ENCODE measurements around the gene CMIP. TPM values are rescaled to one million over a fixed set of nuclear protein-coding genes. Genes with fewer than 3 reads are reported as not detected.
A peak's percentile ranks its signal among the peaks of the same experiment; 100 is the strongest.

The CMIP gene
- polyA plus RNA-seq, 3 donors, result 0.85 to 61.9 (median 0.93) TPM

DNA sequence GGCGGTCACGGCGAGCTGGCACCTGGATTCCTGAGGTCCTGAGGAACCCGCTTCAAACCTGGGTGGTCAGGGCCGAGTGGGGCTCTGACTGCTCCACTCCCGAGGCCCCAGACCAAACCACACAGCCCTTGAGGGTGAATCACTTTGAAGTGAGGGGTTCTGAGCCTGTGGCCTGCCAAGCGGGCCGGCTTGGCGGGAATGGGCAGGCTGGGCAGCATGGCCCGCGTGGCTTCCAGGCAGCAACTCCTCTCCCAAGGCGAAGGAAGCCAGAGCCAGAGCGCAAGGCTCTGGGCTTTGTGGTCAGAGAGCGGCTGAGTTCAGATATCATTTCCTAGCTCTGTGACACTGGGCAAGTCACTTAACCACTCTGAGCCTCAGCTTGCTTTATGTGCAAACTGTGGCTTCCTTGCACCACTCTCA, 42.7 kb downstream of the CMIP start:
- no peak overlapping the region for H2AFZ ChIP-seq (ENCODE audit: insufficient read depth, low read depth, low read length, poor library complexity, severe bottlenecking)
- Mint-ChIP-seq H3K36me3 (peaks cover 38 to 69% of the 10 kb centered on the region in 2 donors), H3K9me3 (peaks cover 0 to 2% (median 0%) of the 10 kb centered on the region in 7 donors), H3K27me3 (ENCODE audit: low read depth in 3 of 3) (peaks cover 0 to 7% (median 3%) of the 10 kb centered on the region in 3 donors), H3K4me1 (peaks cover 86% of the 10 kb centered on the region), H3K4me3 (no peak overlapping the region), H3K27ac (peak overlapping the region in 1 of 7 donors; percentile 25)
- no peak overlapping the region for H3K9ac ChIP-seq (ENCODE audit: insufficient read depth, low read length, poor library complexity, severe bottlenecking)
- peaks cover 92% of the 10 kb centered on the region for H4K20me1 ChIP-seq (ENCODE audit: insufficient read depth, low read length)
- no peaks in the 10 kb centered on the region for H3K27me3 ChIP-seq (ENCODE audit: control insufficient read depth in 2 of 2, insufficient read depth in 2 of 2, low read length in 2 of 2)
- TF ChIP-seq, protein P1, sequence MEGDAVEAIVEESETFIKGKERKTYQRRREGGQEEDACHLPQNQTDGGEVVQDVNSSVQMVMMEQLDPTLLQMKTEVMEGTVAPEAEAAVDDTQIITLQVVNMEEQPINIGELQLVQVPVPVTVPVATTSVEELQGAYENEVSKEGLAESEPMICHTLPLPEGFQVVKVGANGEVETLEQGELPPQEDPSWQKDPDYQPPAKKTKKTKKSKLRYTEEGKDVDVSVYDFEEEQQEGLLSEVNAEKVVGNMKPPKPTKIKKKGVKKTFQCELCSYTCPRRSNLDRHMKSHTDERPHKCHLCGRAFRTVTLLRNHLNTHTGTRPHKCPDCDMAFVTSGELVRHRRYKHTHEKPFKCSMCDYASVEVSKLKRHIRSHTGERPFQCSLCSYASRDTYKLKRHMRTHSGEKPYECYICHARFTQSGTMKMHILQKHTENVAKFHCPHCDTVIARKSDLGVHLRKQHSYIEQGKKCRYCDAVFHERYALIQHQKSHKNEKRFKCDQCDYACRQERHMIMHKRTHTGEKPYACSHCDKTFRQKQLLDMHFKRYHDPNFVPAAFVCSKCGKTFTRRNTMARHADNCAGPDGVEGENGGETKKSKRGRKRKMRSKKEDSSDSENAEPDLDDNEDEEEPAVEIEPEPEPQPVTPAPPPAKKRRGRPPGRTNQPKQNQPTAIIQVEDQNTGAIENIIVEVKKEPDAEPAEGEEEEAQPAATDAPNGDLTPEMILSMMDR (IDR thresholded peaks at IDR 0.05), result no peak
- no peak for DNase-seq
- peaks cover 66 to 83% of the 10 kb centered on the region in 2 donors for H3K4me1 ChIP-seq (ENCODE audit: control insufficient read depth in 1 of 2, insufficient read depth in 2 of 2, low read length in 2 of 2)
- intact Hi-C loops (cut with micrococcal nuclease), result no loop called here
- no peak overlapping the region for H3K4me3 ChIP-seq (replicated peaks in 1 of 3; ENCODE audit: low read depth in 2 of 3, low read length in 3 of 3)
- no peak overlapping the region for H3K4me2 ChIP-seq (replicated peaks; ENCODE audit: extremely low read depth, low read length, poor library complexity, severe bottlenecking)
- no peaks in the 10 kb centered on the region for H3K9me3 ChIP-seq (replicated peaks in 1 of 2; ENCODE audit: control insufficient read depth in 1 of 2, insufficient read depth in 1 of 2, low read length in 2 of 2)
- WGBS (ENCODE audit: insufficient coverage), result 69% methylated on average over 8 of the region's 14 CpGs
- no peak overlapping the region for H3K27ac ChIP-seq (ENCODE audit: low read depth in 1 of 2, low read length in 2 of 2)
- H3K36me3 ChIP-seq (replicated peaks in 1 of 2; ENCODE audit: control insufficient read depth in 1 of 2, insufficient read depth in 2 of 2, low read length in 2 of 2), result peaks cover 0 to 16% of the 10 kb centered on the region in 2 donors
- peaks cover 100% of the 10 kb centered on the region for H3K79me2 ChIP-seq (ENCODE audit: insufficient read depth, low read length)

DNA sequence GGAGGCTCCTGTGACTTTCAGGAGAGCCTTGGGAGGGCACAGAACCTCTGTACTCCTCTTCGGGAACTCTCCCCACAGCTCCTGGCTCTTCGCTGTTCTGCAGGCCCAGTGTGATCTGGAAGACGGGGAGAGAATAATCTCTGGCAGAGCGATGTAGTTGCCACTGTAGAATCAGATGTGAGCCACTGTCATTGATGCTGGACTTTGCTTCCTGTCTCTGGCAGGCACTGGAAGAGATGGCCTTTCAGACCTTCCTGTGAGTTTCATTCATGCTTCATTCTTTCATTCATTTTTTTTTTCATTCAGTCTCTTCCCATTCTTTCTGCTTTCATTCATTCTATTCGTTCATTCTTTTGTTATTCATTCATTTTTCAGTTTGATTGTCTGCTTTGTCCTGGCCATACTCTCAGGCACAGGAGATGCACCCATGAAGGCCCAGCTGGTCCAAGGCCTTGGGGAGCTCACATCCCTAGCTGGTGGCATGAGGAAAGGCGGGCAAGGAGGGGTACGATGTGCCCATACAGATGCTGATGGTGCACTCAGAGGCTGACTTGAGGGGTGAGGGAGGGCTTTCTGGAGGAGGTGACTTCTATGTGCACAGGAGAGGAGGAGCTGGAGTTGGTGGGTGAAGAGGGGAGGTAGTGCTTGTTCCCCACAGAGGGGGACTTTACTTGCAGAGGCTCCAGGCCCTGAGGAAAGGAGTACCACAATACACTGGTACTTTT, 44.2 kb downstream of the CMIP start:
- peak overlapping the region in 1 of 2 donors; percentile 43 for H3K27ac ChIP-seq (ENCODE audit: low read depth in 1 of 2, low read length in 2 of 2)
- H3K4me1 Mint-ChIP-seq, result peaks cover 86% of the 10 kb centered on the region
- H3K79me2 ChIP-seq (ENCODE audit: insufficient read depth, low read length), result peaks cover 100% of the 10 kb centered on the region
- H3K4me3 Mint-ChIP-seq, result no peak overlapping the region
- intact Hi-C loops (cut with micrococcal nuclease), result no loop called here
- H3K27me3 Mint-ChIP-seq (ENCODE audit: low read depth in 3 of 3), result peaks cover 0 to 4% (median 1%) of the 10 kb centered on the region in 3 donors
- H4K20me1 ChIP-seq (ENCODE audit: insufficient read depth, low read length), result peaks cover 99% of the 10 kb centered on the region
- H3K4me2 ChIP-seq (replicated peaks; ENCODE audit: extremely low read depth, low read length, poor library complexity, severe bottlenecking), result no peak overlapping the region
- DNase-seq, result no peak
- peaks cover 0 to 16% of the 10 kb centered on the region in 2 donors for H3K36me3 ChIP-seq (replicated peaks in 1 of 2; ENCODE audit: control insufficient read depth in 1 of 2, insufficient read depth in 2 of 2, low read length in 2 of 2)
- peak overlapping the region in 3 of 7 donors; percentile 6 to 63 (median 58) for H3K27ac Mint-ChIP-seq
- no peaks in the 10 kb centered on the region for H3K9me3 Mint-ChIP-seq
- no peak overlapping the region for H3K9ac ChIP-seq (ENCODE audit: insufficient read depth, low read length, poor library complexity, severe bottlenecking)
- H3K36me3 Mint-ChIP-seq, result peaks cover 40 to 68% of the 10 kb centered on the region in 2 donors
- 98% methylated on average over 5 of the region's 7 CpGs for WGBS (ENCODE audit: insufficient coverage)
- TF ChIP-seq, protein P1 (IDR thresholded peaks at IDR 0.05), result no peak
- H3K9me3 ChIP-seq (replicated peaks in 1 of 2; ENCODE audit: control insufficient read depth in 1 of 2, insufficient read depth in 1 of 2, low read length in 2 of 2), result no peaks in the 10 kb centered on the region
- H3K4me3 ChIP-seq (replicated peaks in 1 of 3; ENCODE audit: low read depth in 2 of 3, low read length in 3 of 3), result no peak overlapping the region
- peaks cover 66 to 83% of the 10 kb centered on the region in 2 donors for H3K4me1 ChIP-seq (ENCODE audit: control insufficient read depth in 1 of 2, insufficient read depth in 2 of 2, low read length in 2 of 2)
- H3K27me3 ChIP-seq (ENCODE audit: control insufficient read depth in 2 of 2, insufficient read depth in 2 of 2, low read length in 2 of 2), result no peaks in the 10 kb centered on the region
- no peak overlapping the region for H2AFZ ChIP-seq (ENCODE audit: insufficient read depth, low read depth, low read length, poor library complexity, severe bottlenecking)

All from CD14-positive monocyte (primary cell).